GM15510 (cell line): ENCODE results near the gene LGR5.

Source experiments
- POLR2A ChIP-seq: IDR thresholded peaks from 3 replicates; pipeline ENCODE4 v1.6.1; 2011; ENCODE audit warnings: borderline replicate concordance; ENCODE audit not compliant: insufficient read length; ENCODE audit errors: extremely low read depth

LGR5 gene

GRCh38 chr12:71456316-71456715, 16.7 kb downstream of the LGR5 start:
- no peak for TF ChIP-seq POLR2A

DNA sequence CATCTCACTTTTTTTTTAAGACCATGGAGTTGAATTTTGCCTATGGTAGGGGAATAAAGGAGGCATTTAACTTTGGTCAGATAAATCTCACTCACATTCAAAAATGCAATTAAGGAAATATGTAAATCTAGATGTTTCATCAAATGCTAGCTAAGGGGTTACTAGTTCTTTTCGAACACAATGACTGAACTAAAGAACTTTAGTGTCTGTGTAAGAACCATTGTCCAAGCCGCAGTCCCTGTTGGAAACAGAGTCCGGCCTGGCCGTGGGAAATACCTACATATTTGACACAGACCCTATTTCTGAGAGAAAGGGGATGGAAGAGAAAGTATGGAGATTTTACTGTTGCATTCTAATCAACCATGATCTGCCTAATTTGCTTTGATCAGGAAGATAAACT, 17.4 kb downstream of the LGR5 start:
- TF ChIP-seq POLR2A, result no peak

DNA sequence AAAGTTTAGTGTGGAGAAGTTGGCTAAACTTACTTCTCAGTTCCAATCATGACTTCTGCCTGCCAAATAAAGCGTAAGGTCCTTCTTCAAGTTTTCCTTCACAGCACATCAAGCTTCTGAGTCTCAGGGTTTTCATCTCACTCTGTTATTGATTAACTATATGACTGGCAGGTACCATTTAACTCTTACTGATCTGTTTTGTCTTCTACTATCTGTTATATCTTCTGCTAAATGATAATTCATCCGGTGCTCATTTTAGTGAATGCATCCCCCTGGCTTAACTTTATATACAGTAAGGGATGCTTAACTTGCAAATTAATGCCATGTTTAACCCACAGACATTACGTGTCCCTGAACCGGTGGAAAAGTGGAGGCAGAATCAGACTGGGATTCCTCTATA, 20.7 kb downstream of the LGR5 start:
- no peak for TF ChIP-seq POLR2A

GRCh38 chr12:71460850-71461609, 21.4 kb downstream of the LGR5 start:
- no peak for TF ChIP-seq POLR2A

DNA sequence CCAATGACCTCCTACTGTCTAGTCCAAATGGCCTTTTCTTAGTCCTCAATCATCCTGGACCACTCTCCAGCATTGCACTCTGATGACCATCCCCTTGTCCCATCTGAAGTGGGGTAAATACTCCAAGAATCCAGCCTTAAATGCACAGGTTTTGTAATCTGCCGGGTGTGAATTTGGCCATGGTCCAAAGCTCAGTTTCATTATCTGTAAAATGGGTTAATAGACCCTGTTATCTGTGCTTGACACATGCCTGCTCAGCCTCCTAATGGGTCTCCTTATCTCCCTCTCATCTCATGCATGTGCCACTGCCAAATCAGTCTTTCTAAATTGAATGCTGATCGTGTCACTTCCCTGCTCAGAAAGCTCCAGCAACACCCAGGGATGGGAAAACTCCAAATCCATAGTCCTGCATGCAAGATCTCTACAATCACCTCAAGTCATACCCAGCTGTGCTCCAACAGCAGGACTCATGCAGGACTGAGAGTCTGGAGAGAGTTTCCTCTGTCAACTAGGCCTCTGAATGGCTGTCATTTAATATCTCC, 22.3 kb downstream of the LGR5 start:
- no peak for TF ChIP-seq POLR2A

- no peak for TF ChIP-seq POLR2A
Observed at GRCh38 chr12:71465796-71466195, 26.2 kb downstream of the LGR5 start.

DNA sequence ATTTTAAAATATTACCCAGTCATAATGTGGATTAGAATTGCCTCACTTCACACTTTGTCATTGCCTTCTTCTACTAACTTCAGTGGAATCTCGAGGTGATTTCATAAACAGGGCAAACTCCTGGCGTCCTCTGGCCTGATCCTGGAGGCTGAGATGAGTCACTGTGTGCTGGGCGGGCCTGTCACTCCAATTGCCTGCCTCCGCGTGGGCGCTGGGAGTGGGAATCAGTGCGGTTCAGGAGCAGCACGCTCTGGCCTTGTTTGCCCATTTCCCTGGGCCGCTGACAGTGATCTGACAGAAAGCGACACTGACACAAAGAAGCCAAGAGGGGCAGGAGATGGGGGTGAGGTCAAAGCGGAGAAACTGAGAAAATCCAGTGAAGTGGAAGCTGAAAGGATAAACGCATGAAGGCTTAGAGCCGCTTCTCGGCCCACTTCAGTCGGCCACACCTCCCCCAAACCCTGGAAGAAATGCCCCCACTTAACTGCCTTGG, 29.7 kb downstream of the LGR5 start:
- TF ChIP-seq POLR2A, result no peak

DNA sequence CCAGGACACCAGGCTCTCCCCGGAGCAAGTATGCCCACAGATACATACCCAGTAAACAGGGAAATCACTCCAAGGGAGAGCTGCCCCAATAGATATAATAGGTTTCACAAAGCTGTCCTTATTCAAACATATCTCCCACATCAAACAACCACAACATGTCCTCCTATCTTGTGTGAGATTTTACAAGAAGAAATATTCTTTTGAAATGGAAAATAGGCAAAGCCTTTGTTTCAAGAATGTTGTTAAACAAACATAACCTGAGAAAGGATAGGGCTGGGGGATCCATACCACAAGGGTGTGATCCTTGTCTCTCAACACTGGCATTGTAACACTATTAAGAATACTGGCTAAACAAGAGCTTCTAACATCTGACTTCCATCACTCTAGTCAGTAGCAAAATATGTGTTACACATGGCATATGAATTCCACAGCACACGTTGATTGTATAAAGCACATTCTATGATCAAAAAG, 32.9 kb downstream of the LGR5 start:
- no peak for TF ChIP-seq POLR2A

DNA sequence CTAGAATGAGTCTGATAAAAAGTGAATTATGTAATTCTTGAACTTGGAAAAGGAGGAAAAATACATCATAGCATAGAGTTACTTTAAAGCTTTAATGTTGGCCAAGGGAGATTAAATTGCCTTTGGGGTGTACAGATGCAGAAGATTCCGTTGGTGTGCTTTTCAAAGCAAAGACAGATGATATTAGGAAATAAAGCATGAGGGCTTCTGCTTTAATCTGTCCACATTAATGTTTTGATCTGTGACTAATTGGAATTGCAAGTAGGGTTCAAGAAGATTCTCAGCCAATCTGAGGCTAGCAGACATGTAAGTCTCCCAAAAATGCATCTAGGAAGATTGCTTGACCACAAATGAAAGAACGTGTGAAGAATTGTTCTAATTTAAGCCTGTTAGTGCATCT, 35.2 kb downstream of the LGR5 start:
- no peak for TF ChIP-seq POLR2A

DNA sequence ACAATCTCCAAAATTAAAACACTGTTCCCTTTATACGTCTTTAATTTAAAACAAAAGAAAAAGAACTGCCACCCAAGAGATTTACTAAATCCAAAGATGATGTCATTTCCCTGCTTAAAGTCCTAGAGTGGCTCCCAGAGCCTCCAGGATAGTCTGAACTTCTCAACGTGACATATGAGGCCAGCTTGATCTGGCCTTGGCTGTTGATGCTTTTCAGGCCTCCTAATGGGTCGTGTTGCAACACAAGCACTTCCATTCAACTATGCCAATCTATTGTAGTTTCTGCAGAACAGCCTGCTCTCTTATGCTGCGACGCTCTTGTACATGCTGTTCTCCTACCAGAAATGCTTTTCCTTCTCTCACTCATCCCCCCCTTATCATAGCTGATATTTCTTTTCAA, 35.7 kb downstream of the LGR5 start:
- no peak for TF ChIP-seq POLR2A

DNA sequence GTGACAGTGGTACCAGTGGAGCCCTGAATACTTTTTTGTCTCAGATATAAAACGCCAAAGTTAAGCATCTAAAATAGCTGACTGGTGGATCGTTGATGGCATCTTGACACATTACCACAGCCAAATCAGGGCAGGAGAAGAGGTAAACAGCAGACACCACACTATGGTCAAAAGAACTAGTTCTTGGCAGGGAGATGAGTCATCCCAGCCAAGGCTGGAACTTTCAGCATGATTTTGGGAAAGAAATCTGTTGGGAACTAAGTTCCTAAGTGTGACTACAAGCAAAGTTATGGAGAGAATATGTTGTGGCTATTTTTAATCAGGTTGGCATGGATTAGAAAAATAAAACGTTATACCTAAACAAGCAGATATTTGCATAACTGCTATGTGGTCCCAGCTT, 36.9 kb downstream of the LGR5 start:
- TF ChIP-seq POLR2A, result no peak

DNA sequence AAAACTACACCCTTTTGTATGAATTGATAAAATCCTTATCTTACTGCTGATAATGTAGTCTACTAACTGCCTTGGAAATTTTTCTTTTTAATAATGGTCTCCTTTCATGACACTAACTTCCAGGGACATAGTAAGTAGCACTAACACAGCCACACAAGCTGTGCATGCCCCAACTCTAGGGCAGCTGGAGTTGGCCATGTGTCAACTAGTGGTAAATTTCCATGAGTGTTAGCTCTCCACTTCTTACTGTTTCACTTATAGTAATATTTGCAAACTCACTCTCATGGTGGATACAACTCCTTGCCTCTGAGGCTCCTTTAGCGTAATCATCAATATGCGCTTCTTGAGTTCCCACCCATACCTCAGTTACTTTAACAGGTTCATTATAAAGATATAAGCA, 38.0 kb downstream of the LGR5 start:
- no peak for TF ChIP-seq POLR2A

GRCh38 chr12:71478270-71478669, 38.7 kb downstream of the LGR5 start:
- no peak for TF ChIP-seq POLR2A

DNA sequence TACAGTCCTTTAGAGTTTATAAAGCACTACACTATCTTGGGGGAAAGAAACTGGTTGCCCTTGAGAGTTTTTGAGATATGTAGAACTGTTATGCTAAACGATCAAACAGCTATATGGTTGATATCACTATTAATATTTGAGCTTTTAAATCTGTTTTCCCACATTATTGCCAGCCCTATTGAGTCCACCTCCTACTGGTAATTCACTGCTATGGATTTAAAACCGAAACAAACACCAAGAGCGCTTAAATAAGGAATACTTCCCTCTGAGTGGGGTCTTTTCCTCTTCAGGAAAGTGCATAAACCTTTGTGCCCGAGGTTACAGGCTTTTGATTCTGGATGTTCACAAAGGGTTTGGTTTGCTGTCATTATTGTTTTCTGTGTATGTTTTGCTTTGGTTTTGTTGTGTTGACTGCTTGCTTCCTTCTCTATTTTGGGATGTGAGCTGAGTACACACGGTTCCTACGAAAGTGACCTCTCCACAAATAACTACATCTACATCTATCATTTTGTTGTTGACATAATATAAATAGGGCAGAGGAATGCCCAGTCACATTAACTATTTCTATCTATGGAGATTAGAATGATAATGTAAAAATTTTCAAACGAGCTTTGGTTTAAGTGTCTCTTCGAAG, 44.8 kb downstream of the LGR5 start:
- TF ChIP-seq POLR2A, result no peak

DNA sequence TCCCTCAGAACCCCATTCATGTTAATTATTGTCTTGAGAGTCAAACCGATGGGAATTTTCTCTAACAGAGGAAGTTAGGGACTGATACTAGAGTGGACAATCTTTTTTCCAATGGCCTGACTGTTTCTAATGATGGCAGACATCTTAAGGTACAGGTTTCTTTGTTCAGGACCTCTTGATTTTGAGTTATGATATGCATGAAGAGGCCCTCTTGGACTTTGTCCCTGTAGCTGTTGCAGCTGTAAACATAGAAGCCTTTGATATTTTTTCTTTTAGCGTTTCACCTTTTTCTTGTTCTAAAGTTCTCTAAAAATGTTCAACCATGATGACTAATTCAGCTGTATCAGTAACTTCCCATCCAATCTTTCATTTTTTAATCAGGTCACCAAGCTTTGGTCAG, 53.0 kb downstream of the LGR5 start:
- TF ChIP-seq POLR2A, result no peak

- TF ChIP-seq POLR2A, result no peak
Observed at GRCh38 chr12:71499834-71500233, 60.2 kb downstream of the LGR5 start.
